Tibial nerve (tissue), 4 donors: ENCODE measurements around the gene RARRES1.

ENCODE experiments used
- CTCF ChIP-seq, 5 experiments: fragments of 200-600 bp in 3 of 5; fragments of 450-650 bp in 2 of 5; sonication (generic) in 3 of 5; IDR thresholded peaks; one replicate each; pipeline ENCODE4 v1.5.1; 2016 to 2019; ENCODE audit warnings: antibody characterized with exemption in 5 of 5, mild to moderate bottlenecking in 3 of 5, moderate library complexity in 2 of 5
- EP300 ChIP-seq, 2 donors: sonication (generic); formaldehyde crosslinking; IDR thresholded peaks; one replicate each; pipeline ENCODE4 v1.6.1; 2017; ENCODE audit warnings: antibody characterized with exemption in 2 of 2, mild to moderate bottlenecking in 1 of 2
- POLR2A ChIP-seq, 2 donors: fragments of 450-650 bp; IDR thresholded peaks; one replicate each; pipeline ENCODE4 v1.6.1; 2017; ENCODE audit warnings: antibody characterized with exemption in 2 of 2, mild to moderate bottlenecking in 2 of 2, moderate library complexity in 2 of 2

- no peak for TF ChIP-seq POLR2A (IDR thresholded peaks at IDR 0.05)
- TF ChIP-seq CTCF (IDR thresholded peaks at IDR 0.05) = no peak
- TF ChIP-seq EP300 (IDR thresholded peaks at IDR 0.05) = no peak
Observed at GRCh38 chr3:158652463-158652862, 79.8 kb downstream of the RARRES1 start.
